IMR-90 (cell line): ENCODE data around the gene CWC22. TPM values are rescaled to one million over a fixed set of nuclear protein-coding genes. Genes with fewer than 3 reads are reported as not detected.

Experiments used
- ATAC-seq: fragments of 200-7000 bp; cut with Tn5 transposase; 2 replicates; pipeline ENCODE4 v1.9.1; 2020; ENCODE audit warnings: low read depth, mild to moderate bottlenecking, moderate library complexity
- BruUV-seq: library from RNA; stranded (reverse); fragments of 400-500 nt; replicated peaks from 2 replicates; lab custom pipeline; 2021; lab: Mats Ljungman, UMichigan
- CTCF ChIA-PET: fragments of 300-600 bp; formaldehyde crosslinking; extraction: SDS; loops from one replicate; lab custom pipeline; 2021; ENCODE audit warnings: antibody characterized with exemption; lab: Yijun Ruan, JAX
- POLR2A ChIA-PET: fragments of 300-600 bp; sonication (Branson Sonifier 250); formaldehyde crosslinking; loops from one replicate; lab custom pipeline; 2022; ENCODE audit warnings: antibody characterized with exemption; ENCODE audit not compliant: unreplicated experiment; lab: Charles Lee
- DNase-seq: peaks from one replicate; pipeline ENCODE4 v3.0.0; 2013
- H2AFZ ChIP-seq: replicated peaks from 2 replicates; pipeline ENCODE3; 2013; ENCODE audit warnings: low read length, mild to moderate bottlenecking; ENCODE audit not compliant: poor library complexity
- H2AK5ac ChIP-seq: 2 replicates; pipeline ENCODE4 v1.6.1; 2013; ENCODE audit warnings: low read depth, low read length, inconsistent platforms
- H2AK9ac ChIP-seq: replicated peaks from 2 replicates; pipeline ENCODE3; 2013; ENCODE audit warnings: mild to moderate bottlenecking, low read depth, low read length, moderate library complexity; ENCODE audit not compliant: poor library complexity
- H2BK120ac ChIP-seq: 2 replicates; pipeline ENCODE4 v1.6.1; 2013; ENCODE audit warnings: low read depth, low read length, inconsistent platforms
- H2BK15ac ChIP-seq: 3 replicates; pipeline ENCODE4 v1.6.1; 2013; ENCODE audit warnings: low read depth, low read length, inconsistent platforms
- H2BK20ac ChIP-seq: 2 replicates; pipeline ENCODE4 v1.6.1; 2013; ENCODE audit warnings: low read depth, mild to moderate bottlenecking, inconsistent platforms, low read length, moderate library complexity
- H2BK5ac ChIP-seq: 2 replicates; pipeline ENCODE4 v1.6.1; 2013; ENCODE audit warnings: mild to moderate bottlenecking, low read depth, low read length, inconsistent platforms; ENCODE audit not compliant: poor library complexity, severe bottlenecking
- H3K14ac ChIP-seq: replicated peaks from 2 replicates; pipeline ENCODE4 v1.6.1; 2013; ENCODE audit warnings: low read depth, low read length, inconsistent platforms
- H3K18ac ChIP-seq: 2 replicates; pipeline ENCODE4 v1.6.1; 2013; ENCODE audit warnings: low read depth, low read length, control low read depth
- H3K23ac ChIP-seq: 2 replicates; pipeline ENCODE4 v1.6.1; 2013; ENCODE audit warnings: low read depth, low read length, inconsistent platforms
- H3K27ac ChIP-seq: 2 replicates; pipeline ENCODE4 v1.5.1; 2013; ENCODE audit warnings: mild to moderate bottlenecking, control low read depth, low read length; ENCODE audit not compliant: insufficient read depth
- H3K27me3 ChIP-seq: 2 replicates; pipeline ENCODE4 v1.6.1; 2013; ENCODE audit warnings: low read length; ENCODE audit not compliant: control insufficient read depth, insufficient read depth
- H3K36me3 ChIP-seq: 2 replicates; pipeline ENCODE4 v1.6.1; 2013; ENCODE audit warnings: low read length, mixed read lengths; ENCODE audit not compliant: control insufficient read depth, insufficient read depth
- H3K4ac ChIP-seq: 2 replicates; pipeline ENCODE4 v1.6.1; 2013; ENCODE audit warnings: low read depth, low read length, inconsistent platforms
- H3K4me1 ChIP-seq: 2 replicates; pipeline ENCODE4 v1.6.1; 2013; ENCODE audit warnings: low read length, mixed read lengths; ENCODE audit not compliant: control insufficient read depth, insufficient read depth
- H3K4me2 ChIP-seq: 2 replicates; pipeline ENCODE4 v1.6.1; 2013; ENCODE audit warnings: low read depth, mild to moderate bottlenecking, control low read depth, low read length, moderate library complexity
- H3K4me3 ChIP-seq: 2 replicates; pipeline ENCODE4 v1.5.1; 2013; ENCODE audit warnings: low read depth, mild to moderate bottlenecking, control low read depth, low read length, moderate library complexity; ENCODE audit not compliant: insufficient read depth
- H3K56ac ChIP-seq: 2 replicates; pipeline ENCODE4 v1.6.1; 2013; ENCODE audit warnings: low read length, inconsistent platforms; ENCODE audit not compliant: insufficient read depth; ENCODE audit errors: extremely low read depth
- H3K79me1 ChIP-seq, 2 experiments: 2 replicates each; pipeline ENCODE4 v1.6.1; 2013; ENCODE audit warnings: low read length in 2 of 2, inconsistent platforms in 1 of 2, low read depth in 1 of 2
- H3K9ac ChIP-seq: 2 replicates; pipeline ENCODE4 v1.6.1; 2013; ENCODE audit warnings: low read depth, low read length, control low read depth
- H3K9me1 ChIP-seq: 2 replicates; pipeline ENCODE4 v1.6.1; 2013; ENCODE audit warnings: low read length, inconsistent platforms; ENCODE audit not compliant: insufficient read depth
- H3K9me3 ChIP-seq: 2 replicates; pipeline ENCODE4 v1.6.1; 2013; ENCODE audit warnings: low read length; ENCODE audit not compliant: control insufficient read depth, insufficient read depth
- H4K20me1 ChIP-seq: 2 replicates; pipeline ENCODE4 v1.6.1; 2013; ENCODE audit warnings: low read length, inconsistent platforms; ENCODE audit not compliant: insufficient read depth
- H4K5ac ChIP-seq: 2 replicates; pipeline ENCODE4 v1.6.1; 2013; ENCODE audit warnings: mild to moderate bottlenecking, low read depth, low read length, control low read depth
- H4K8ac ChIP-seq, 2 experiments: 2 replicates each; pipeline ENCODE4 v1.6.1; 2013; ENCODE audit warnings: low read depth in 2 of 2, low read length in 2 of 2, control low read depth in 1 of 2, inconsistent platforms in 1 of 2
- H4K91ac ChIP-seq: 2 replicates; pipeline ENCODE4 v1.6.1; 2013; ENCODE audit warnings: low read depth, low read length, inconsistent platforms; ENCODE audit not compliant: insufficient read depth
- MAFK ChIP-seq: IDR thresholded peaks from 2 replicates; pipeline ENCODE4 v1.6.1; 2012; ENCODE audit warnings: low read depth, low read length, improper control_type of control experiment
- WGBS, 2 experiments: methylation state at CpG; one replicate each; pipeline versions ENCODE4 v1.1.5 to v1.1.7; 2013; ENCODE audit warnings: missing lambda C conversion rate in 2 of 2; ENCODE audit not compliant: insufficient read length in 1 of 2; ENCODE audit errors: extremely low coverage in 2 of 2; 5-methylcytosine and 5-hydroxymethylcytosine counted together
- dilution Hi-C: fragments of 300-500 bp; cut with HindIII; formaldehyde crosslinking; loops from one replicate; pipeline ENCODE4 v1.14.3; 2018; ENCODE audit warnings: low sequenced_read_pairs; ENCODE audit not compliant: unreplicated experiment
- in situ Hi-C: fragments of 300-500 bp; cut with MboI; formaldehyde crosslinking; loops from 3 replicates; pipeline ENCODE4 v1.14.3; 2019; ENCODE audit warnings: low sequenced_read_pairs, inconsistent platforms, mixed read lengths
- intact Hi-C: fragments of 100-400 bp; cut with micrococcal nuclease; formaldehyde crosslinking; loops from 2 replicates; pipeline ENCODE4 v1.10.0; 2022
- polyA plus RNA-seq, 3 experiments: library from polyadenylated mRNA; depleted of rRNA; stranded (reverse); fragments of >200 nt; gene quantifications; 2 replicates each; pipeline ENCODE4 v1.2.3, GENCODE V29; 2012; ENCODE audit warnings: low replicate concordance in 1 of 3
- total RNA-seq: library from RNA; depleted of rRNA; stranded (reverse); fragments of >200 nt; gene quantifications from 2 replicates; pipeline ENCODE4 v1.2.3, GENCODE V29; 2012
- TF ChIP-seq, protein P1 (sequence below): conservative IDR thresholded peaks from 2 replicates; pipeline ENCODE4 v1.5.1; 2012; ENCODE audit warnings: mild to moderate bottlenecking, low read depth, low read length, improper control_type of control experiment

Gene CWC22
- total and polyA plus RNA-seq, 2 of the 4 experiments (the other 2 are of a cell fraction) = 4.5 to 17.9 TPM

DNA sequence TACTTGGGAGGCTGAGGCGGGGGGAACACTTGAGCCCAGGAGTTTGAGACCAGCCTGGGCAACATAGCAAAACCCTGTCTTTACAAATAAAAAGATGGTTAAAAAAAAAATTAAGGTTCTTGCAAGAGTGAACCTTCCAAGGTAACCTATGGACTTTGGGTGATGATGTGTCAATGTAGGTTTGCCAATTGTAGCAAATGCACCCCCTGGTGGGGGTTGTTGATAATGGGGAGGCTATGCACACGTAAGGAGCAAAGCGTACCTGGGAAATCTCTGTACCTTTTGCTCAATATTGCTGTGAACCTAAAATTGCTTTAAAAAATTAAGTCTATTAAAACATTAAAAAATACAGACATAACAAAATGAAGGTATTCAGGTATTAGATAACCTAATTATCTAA lies 70.4 kb downstream of the CWC22 start:
- H4K8ac ChIP-seq = no peak overlapping the region
- ChIA-PET CTCF (interaction anchor here (0.9 to 1.2 kb wide), 4 partner anchors 12 to 343 kb away, joined by 3 to 4 read pairs (median 3); no protein-coding TSS in a partner anchor), POLR2A (no interaction called here)
- H3K4ac ChIP-seq = no peak overlapping the region
- no peak overlapping the region for H3K56ac ChIP-seq
- H3K9me1 ChIP-seq = no peaks in the 10 kb centered on the region
- H3K23ac ChIP-seq = no peak overlapping the region
- H2BK5ac ChIP-seq = no peak overlapping the region
- H4K5ac ChIP-seq = no peak overlapping the region
- H2AK5ac ChIP-seq = no peak overlapping the region
- H2BK20ac ChIP-seq = no peak overlapping the region
- no peak for ATAC-seq
- no peak overlapping the region for H3K18ac ChIP-seq
- no peak for TF ChIP-seq MAFK
- TF ChIP-seq, protein P1, sequence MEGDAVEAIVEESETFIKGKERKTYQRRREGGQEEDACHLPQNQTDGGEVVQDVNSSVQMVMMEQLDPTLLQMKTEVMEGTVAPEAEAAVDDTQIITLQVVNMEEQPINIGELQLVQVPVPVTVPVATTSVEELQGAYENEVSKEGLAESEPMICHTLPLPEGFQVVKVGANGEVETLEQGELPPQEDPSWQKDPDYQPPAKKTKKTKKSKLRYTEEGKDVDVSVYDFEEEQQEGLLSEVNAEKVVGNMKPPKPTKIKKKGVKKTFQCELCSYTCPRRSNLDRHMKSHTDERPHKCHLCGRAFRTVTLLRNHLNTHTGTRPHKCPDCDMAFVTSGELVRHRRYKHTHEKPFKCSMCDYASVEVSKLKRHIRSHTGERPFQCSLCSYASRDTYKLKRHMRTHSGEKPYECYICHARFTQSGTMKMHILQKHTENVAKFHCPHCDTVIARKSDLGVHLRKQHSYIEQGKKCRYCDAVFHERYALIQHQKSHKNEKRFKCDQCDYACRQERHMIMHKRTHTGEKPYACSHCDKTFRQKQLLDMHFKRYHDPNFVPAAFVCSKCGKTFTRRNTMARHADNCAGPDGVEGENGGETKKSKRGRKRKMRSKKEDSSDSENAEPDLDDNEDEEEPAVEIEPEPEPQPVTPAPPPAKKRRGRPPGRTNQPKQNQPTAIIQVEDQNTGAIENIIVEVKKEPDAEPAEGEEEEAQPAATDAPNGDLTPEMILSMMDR = 0 out of 2 replicates have a peak, but pooled peaks have one; percentile 25
- no peaks in the 10 kb centered on the region for H3K36me3 ChIP-seq
- no CpG with 5 or more reads among the region's 3 CpGs for WGBS, 2 experiments
- no peak overlapping the region for H2AK9ac ChIP-seq
- H3K14ac ChIP-seq = no peak overlapping the region
- dilution Hi-C loops (no loop called here), in situ Hi-C loops (no loop called here), intact Hi-C loops (no loop called here)
- no peak overlapping the region for H3K9ac ChIP-seq
- no peaks in the 10 kb centered on the region for H3K9me3 ChIP-seq
- BruUV-seq = no TSS peak
- H3K79me1 ChIP-seq = no peaks in the 10 kb centered on the region
- H3K4me1 ChIP-seq = no peaks in the 10 kb centered on the region
- DNase-seq = no peak
- no peak overlapping the region for H3K4me2 ChIP-seq
- H2BK15ac ChIP-seq = no peak overlapping the region
- no peak overlapping the region for H2BK120ac ChIP-seq
- H3K27me3 ChIP-seq = no peaks in the 10 kb centered on the region
- H4K91ac ChIP-seq = no peak overlapping the region
- H2AFZ ChIP-seq = no peak overlapping the region
- H3K27ac ChIP-seq = no peak overlapping the region
- H4K20me1 ChIP-seq = no peaks in the 10 kb centered on the region
- no peak overlapping the region for H3K4me3 ChIP-seq
